ENCODE data around the gene CDH4. TPM values are rescaled to one million over a fixed set of nuclear protein-coding genes. Genes with fewer than 3 reads are reported as not detected.

CDH4 gene
- total and polyA plus RNA-seq, 2 of the 8 experiments (the other 6 are each of a cell fraction or from before 2014, with no cell fraction given), result 4.3 to 7.9 TPM

- H3K4me3 ChIP-seq (ENCODE audit: extremely low read depth in 1 of 4, insufficient read depth in 2 of 4, low read depth in 3 of 4, low read length in 4 of 4), result no peak overlapping the region
- H2BK15ac ChIP-seq (ENCODE audit: low read length), result no peak overlapping the region
- no peak overlapping the region for H2BK5ac ChIP-seq (ENCODE audit: low read depth, low read length)
- H3K27me3 ChIP-seq (replicated peaks in 1 of 4; ENCODE audit: control insufficient read depth in 3 of 4, extremely low read depth in 1 of 4, insufficient read depth in 3 of 4, low read length in 3 of 4), result no peaks in the 10 kb centered on the region
- H2BK12ac ChIP-seq (ENCODE audit: low read depth, low read length), result no peak overlapping the region
- no peak overlapping the region for H3K4me2 ChIP-seq (ENCODE audit: insufficient read depth in 1 of 2, low read depth in 2 of 2, low read length in 2 of 2)
- no peak overlapping the region for H4K91ac ChIP-seq (replicated peaks; ENCODE audit: insufficient read length, low read length)
- H3K9me3 ChIP-seq (ENCODE audit: insufficient read depth in 2 of 2, low read depth in 1 of 2, low read length in 1 of 2), result no peaks in the 10 kb centered on the region
- ChIA-PET CTCF (ENCODE audit: partially characterized antibody) (no interaction called here), POLR2A (ENCODE audit: partially characterized antibody) (interaction anchor here (1.0 kb wide), 1 partner anchor 10 kb away, joined by 3 read pairs; no protein-coding TSS in a partner anchor)
- no peak overlapping the region for H3K23ac ChIP-seq (ENCODE audit: insufficient read length)
- H2BK120ac ChIP-seq (replicated peaks; ENCODE audit: low read depth, low read length), result no peak overlapping the region
- WGBS, 2 experiments (ENCODE audit: extremely low coverage in 1 of 2, insufficient coverage in 1 of 2, insufficient read length in 1 of 2, insufficient replicate concordance in 2 of 2, low coverage in 1 of 2, low lambda C conversion rate in 2 of 2, missing lambda C conversion rate in 1 of 2), result 95% methylated on average over 15 of the region's 17 CpGs; no CpG with 5 or more reads in 1 of the 2 experiments
- H2AK5ac ChIP-seq (ENCODE audit: low read depth, low read length), result no peak overlapping the region
- no peaks in the 10 kb centered on the region for H4K20me1 ChIP-seq (replicated peaks in 1 of 2; ENCODE audit: control insufficient read depth in 1 of 2, insufficient read depth in 2 of 2, low read length in 2 of 2)
- no peaks in the 10 kb centered on the region for H3K36me3 ChIP-seq (ENCODE audit: control insufficient read depth in 2 of 4, insufficient read depth in 4 of 4, low read length in 3 of 4)
- H3K23me2 ChIP-seq (ENCODE audit: low read depth, low read length), result no peaks in the 10 kb centered on the region
- H3K9ac ChIP-seq (replicated peaks in 1 of 4; ENCODE audit: extremely low read depth in 1 of 4, low read depth in 3 of 4, low read length in 3 of 4), result no peak overlapping the region
- no peak overlapping the region for H3K56ac ChIP-seq (replicated peaks; ENCODE audit: insufficient read length, low read depth, low read length)
- H2BK20ac ChIP-seq (ENCODE audit: low read length), result no peak overlapping the region
- DNase-seq (ENCODE audit: low read depth in 1 of 2, low spot score in 2 of 2) (peak in 1 of 2 experiments; percentile 31), FAIRE-seq (no peak)
- H4K8ac ChIP-seq (ENCODE audit: extremely low read depth, insufficient read depth, low read length), result no peak overlapping the region
- H2AFZ ChIP-seq (ENCODE audit: low read length), result no peak overlapping the region
- H3K14ac ChIP-seq (ENCODE audit: insufficient read length), result no peak overlapping the region
- H3K79me2 ChIP-seq (ENCODE audit: control insufficient read depth in 1 of 2, insufficient read depth in 2 of 2, low read length in 2 of 2), result no peaks in the 10 kb centered on the region
- no peak overlapping the region for H3K27ac ChIP-seq (ENCODE audit: low read depth, low read length)
- no peaks in the 10 kb centered on the region for H3K79me1 ChIP-seq (ENCODE audit: low read depth, low read length)
- H3K18ac ChIP-seq (ENCODE audit: extremely low read depth, low read length), result no peak overlapping the region
- no peak overlapping the region for H4K5ac ChIP-seq (ENCODE audit: insufficient read length, low read depth, low read length)
- H3K4ac ChIP-seq (replicated peaks; ENCODE audit: insufficient read length, low read depth, low read length), result no peak overlapping the region
- H3K4me1 ChIP-seq (replicated peaks in 1 of 4; ENCODE audit: control insufficient read depth in 3 of 4, insufficient read depth in 4 of 4, low read length in 3 of 4), result peaks cover 0 to 11% (median 5%) of the 10 kb centered on the region in 4 experiments; a peak in 4 of 7 replicates
- TF ChIP-seq KDM1A (IDR thresholded peaks at IDR 0.05; ENCODE audit: borderline replicate concordance, low read length), result no peak
- TF ChIP-seq CTCF (IDR thresholded peaks at IDR 0.05; ENCODE audit: control extremely low read depth in 1 of 3, insufficient read depth in 1 of 3, low read depth in 1 of 3, low read length in 3 of 3), result no peak
Observed at GRCh38 chr20:61940491-61940890, 688.4 kb downstream of the CDH4 start.

Data from H1 (cell line).